ENCODE data around the gene TTC28. TPM values are rescaled to one million over a fixed set of nuclear protein-coding genes. Genes with fewer than 3 reads are reported as not detected.

TTC28 gene
- total RNA-seq, 1 experiment from 2014 or later, result 0.12 TPM

- no peaks in the 10 kb centered on the region for H3K4me1 ChIP-seq (ENCODE audit: control insufficient read depth in 1 of 2, insufficient read depth in 2 of 2, low read length in 2 of 2)
- H3K27me3 ChIP-seq (ENCODE audit: insufficient read depth, low read length), result no peaks in the 10 kb centered on the region
- ChIA-PET CTCF (interaction anchor here (2.1 kb wide), 1 partner anchor 127 kb away, joined by 15 read pairs; no protein-coding TSS in a partner anchor), POLR2A (no interaction called here), RAD21 (ENCODE audit: low non-redundant PET in 1 of 2, low total read pairs in 2 of 2, uncharacterized antibody in 2 of 2, unreplicated experiment in 2 of 2) (no interaction called here)
- no peak overlapping the region for H3K4me3 ChIP-seq (replicated peaks in 1 of 2; ENCODE audit: low read depth in 1 of 2, low read length in 2 of 2)
- ATAC-seq, result no peak
- TF ChIP-seq EZH2phosphoT487 (IDR thresholded peaks at IDR 0.05; ENCODE audit: borderline replicate concordance) (no peak), TCF7L2 (IDR thresholded peaks at IDR 0.05; ENCODE audit: borderline replicate concordance, extremely low read depth, insufficient read depth, insufficient read length) (no peak), EZH2 (IDR thresholded peaks at IDR 0.05) (no peak), REST (IDR thresholded peaks at IDR 0.05; ENCODE audit: low read depth) (no peak), SRF (IDR thresholded peaks at IDR 0.05; ENCODE audit: low read depth) (no peak), CEBPB (IDR thresholded peaks at IDR 0.05; ENCODE audit: low read depth) (no peak), POLR2A (IDR thresholded peaks at IDR 0.05; ENCODE audit: borderline replicate concordance, extremely low read depth, insufficient read depth, insufficient read length) (no peak), CBX3 (IDR thresholded peaks at IDR 0.05; ENCODE audit: low read depth) (no peak), ELF1 (IDR thresholded peaks at IDR 0.05; ENCODE audit: borderline replicate concordance, low read depth) (no peak), RAD21 (IDR thresholded peaks at IDR 0.05; ENCODE audit: low read depth) (no peak), SIN3A (IDR thresholded peaks at IDR 0.05; ENCODE audit: low read depth) (no peak), EGR1 (IDR thresholded peaks at IDR 0.05; ENCODE audit: low read depth) (no peak), MAX (IDR thresholded peaks at IDR 0.05) (no peak), ATF3 (IDR thresholded peaks at IDR 0.05) (no peak), CTCF (IDR thresholded peaks at IDR 0.05 in 2 of 3, conservative IDR thresholded peaks at IDR 0.05 in 1 of 3; ENCODE audit: borderline replicate concordance in 1 of 3, insufficient read depth in 1 of 3, low read depth in 2 of 3, low read length in 2 of 3) (no peak)
- no peaks in the 10 kb centered on the region for H3K79me2 ChIP-seq (ENCODE audit: insufficient read depth, low read length)
- H4K20me1 ChIP-seq (ENCODE audit: insufficient read depth), result no peaks in the 10 kb centered on the region
- no peaks in the 10 kb centered on the region for H3K9me3 ChIP-seq (ENCODE audit: control insufficient read depth in 1 of 2, insufficient read depth in 1 of 2, low read depth in 1 of 2, low read length in 2 of 2)
- no peak overlapping the region for H3K27ac ChIP-seq (ENCODE audit: low read depth, low read length)
- BruUV-seq (replicated peaks), result no TSS peak
- H3K4me2 ChIP-seq (ENCODE audit: low read length), result no peak overlapping the region
- no peak for DNase-seq (ENCODE audit: low read depth, low spot score)
- intact Hi-C loops (cut with micrococcal nuclease), result loop anchor here (2.0 kb wide), 2 partner anchors 601 to 1251 kb away; no protein-coding TSS in a partner anchor
- no peaks in the 10 kb centered on the region for H3K9me2 ChIP-seq (ENCODE audit: insufficient read depth)
- H3K9ac ChIP-seq (ENCODE audit: low read length), result no peak overlapping the region
- H2AFZ ChIP-seq (ENCODE audit: low read depth, low read length, poor library complexity, severe bottlenecking), result no peak overlapping the region
- no peaks in the 10 kb centered on the region for H3K36me3 ChIP-seq (ENCODE audit: control insufficient read depth in 1 of 2, insufficient read depth in 2 of 2, low read length in 2 of 2)
These were observed 671.6 kb downstream of the TTC28 start for GRCh38 chr22:28008056-28008455.
